ENCODE measurements around the gene SPTBN1.

DNA sequence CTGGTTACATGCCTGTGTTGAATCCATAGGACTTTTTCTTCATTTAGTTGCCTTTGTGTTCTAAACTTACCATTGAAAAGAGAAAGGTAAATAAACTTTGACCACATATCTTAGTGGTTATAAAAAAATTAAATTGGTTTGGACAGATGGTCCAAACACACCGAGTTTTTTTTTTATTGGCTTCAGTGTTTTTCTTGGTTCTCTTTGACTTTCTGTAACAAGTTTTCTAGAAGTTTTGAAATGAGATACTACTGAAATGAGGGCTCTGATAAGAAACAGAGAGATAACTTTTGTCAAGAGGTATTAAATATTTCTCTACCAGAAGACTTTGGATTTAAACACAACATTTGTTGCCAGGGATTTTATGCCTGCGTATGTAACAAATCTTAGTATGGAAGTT lies 20.7 kb downstream of the SPTBN1 start:
- TF ChIP-seq EP300 (IDR thresholded peaks at IDR 0.05) (no peak), POLR2A (IDR thresholded peaks at IDR 0.05) (no peak)
- TF ChIP-seq, protein P1, sequence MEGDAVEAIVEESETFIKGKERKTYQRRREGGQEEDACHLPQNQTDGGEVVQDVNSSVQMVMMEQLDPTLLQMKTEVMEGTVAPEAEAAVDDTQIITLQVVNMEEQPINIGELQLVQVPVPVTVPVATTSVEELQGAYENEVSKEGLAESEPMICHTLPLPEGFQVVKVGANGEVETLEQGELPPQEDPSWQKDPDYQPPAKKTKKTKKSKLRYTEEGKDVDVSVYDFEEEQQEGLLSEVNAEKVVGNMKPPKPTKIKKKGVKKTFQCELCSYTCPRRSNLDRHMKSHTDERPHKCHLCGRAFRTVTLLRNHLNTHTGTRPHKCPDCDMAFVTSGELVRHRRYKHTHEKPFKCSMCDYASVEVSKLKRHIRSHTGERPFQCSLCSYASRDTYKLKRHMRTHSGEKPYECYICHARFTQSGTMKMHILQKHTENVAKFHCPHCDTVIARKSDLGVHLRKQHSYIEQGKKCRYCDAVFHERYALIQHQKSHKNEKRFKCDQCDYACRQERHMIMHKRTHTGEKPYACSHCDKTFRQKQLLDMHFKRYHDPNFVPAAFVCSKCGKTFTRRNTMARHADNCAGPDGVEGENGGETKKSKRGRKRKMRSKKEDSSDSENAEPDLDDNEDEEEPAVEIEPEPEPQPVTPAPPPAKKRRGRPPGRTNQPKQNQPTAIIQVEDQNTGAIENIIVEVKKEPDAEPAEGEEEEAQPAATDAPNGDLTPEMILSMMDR (IDR thresholded peaks at IDR 0.05) = no peak

Measured in gastroesophageal sphincter (tissue), 3 donors.